GM18505 (cell line): Measurements from ENCODE around the gene CAMK1D.
"Not testable (repeated sequence)": the region's sequence is repeated elsewhere in the genome, so short reads cannot be mapped to it uniquely, and the experiment has no call there.

ENCODE experiments used
- ATAC-seq: cut with Tn5 transposase; IDR thresholded peaks from one replicate; pipeline ENCODE4 v1.9.1; 2021; ENCODE audit not compliant: unreplicated experiment
- POLR2A ChIP-seq: IDR thresholded peaks from 4 replicates; pipeline ENCODE4 v1.6.1; 2011; ENCODE audit warnings: borderline replicate concordance; ENCODE audit not compliant: insufficient read depth, insufficient read length; ENCODE audit errors: extremely low read depth

Gene CAMK1D

GRCh38 chr10:12488626-12489025 lies 139.3 kb downstream of the CAMK1D start:
- TF ChIP-seq POLR2A: no peak
- no peak for ATAC-seq

DNA sequence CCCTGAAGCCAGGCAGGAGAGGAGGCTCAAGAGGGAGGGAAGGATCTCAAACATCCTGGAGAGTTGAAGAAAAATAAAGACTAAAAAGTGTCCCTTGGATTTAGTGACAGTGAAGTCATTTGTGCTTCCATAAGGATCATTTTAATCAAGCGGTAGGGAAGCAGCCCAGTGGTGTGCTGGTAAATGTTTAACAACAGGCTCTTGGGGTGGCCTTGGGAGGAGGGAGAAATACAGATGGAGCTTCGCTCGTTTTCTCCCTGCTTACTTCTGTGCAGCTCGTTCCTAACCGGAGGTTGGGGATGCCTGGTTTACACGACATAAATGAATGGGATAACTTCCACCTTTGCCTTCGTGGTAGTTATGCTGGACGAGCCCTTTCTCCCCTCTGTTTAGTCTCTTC lies 140.0 kb downstream of the CAMK1D start:
- no peak for TF ChIP-seq POLR2A
- no peak for ATAC-seq

- no peak for TF ChIP-seq POLR2A
- ATAC-seq: no peak
Measured at GRCh38 chr10:12489806-12490205, 140.5 kb downstream of the CAMK1D start.

GRCh38 chr10:12490963-12491362 lies 141.6 kb downstream of the CAMK1D start:
- TF ChIP-seq POLR2A: no peak
- ATAC-seq: no peak

GRCh38 chr10:12491491-12491890 lies 142.1 kb downstream of the CAMK1D start:
- no peak for TF ChIP-seq POLR2A
- no peak for ATAC-seq

- no peak for ATAC-seq
- no peak for TF ChIP-seq POLR2A
Measured at GRCh38 chr10:12492016-12492415, 142.7 kb downstream of the CAMK1D start.

- ATAC-seq: not testable (repeated sequence)
Measured at GRCh38 chr10:12497046-12497445, 147.7 kb downstream of the CAMK1D start.

DNA sequence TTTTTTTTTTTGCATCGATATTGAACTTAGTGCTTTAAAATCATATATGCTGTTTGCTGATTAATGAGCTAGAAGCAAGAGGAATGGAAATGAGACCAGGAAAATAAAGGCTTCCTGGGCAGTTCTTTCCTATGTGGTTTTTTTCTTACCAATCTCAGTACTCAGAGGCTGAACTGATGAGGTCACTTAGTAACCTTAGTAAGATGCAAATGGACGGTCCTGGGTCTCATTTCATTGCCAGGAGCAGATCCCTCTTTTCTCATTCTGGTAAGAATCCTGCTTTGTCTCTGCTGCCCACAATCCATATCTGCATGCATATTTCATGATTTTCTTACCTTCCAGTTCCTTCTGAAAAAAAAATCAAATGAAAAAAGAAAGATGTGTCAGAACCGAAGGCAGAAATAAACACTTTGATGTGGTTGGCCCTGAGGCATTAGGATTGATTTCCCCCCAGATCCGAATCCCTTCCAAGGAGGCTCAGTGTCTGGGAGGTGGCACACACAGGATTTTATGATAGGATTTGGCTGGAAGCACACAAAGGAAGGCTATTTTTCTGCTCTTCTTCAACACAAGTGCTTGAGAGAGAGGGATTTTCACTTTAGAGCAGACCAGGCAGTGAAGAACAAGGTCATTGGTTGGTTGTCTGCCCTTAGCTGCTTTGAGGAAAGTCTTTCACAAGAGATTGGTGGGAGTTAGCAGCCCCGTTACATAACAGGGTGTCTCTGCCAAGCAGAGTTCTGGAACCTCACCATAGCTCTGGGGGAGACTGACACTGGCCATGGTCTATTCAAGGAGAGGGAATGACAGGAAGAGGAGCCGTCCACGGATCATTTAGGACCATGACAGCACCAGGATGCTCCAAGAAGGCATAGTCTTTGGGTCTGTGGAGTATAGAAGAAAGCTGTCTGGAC lies 150.0 kb downstream of the CAMK1D start:
- ATAC-seq: no peak
- no peak for TF ChIP-seq POLR2A

GRCh38 chr10:12500381-12501303 lies 151.3 kb downstream of the CAMK1D start:
- no peak for ATAC-seq
- no peak for TF ChIP-seq POLR2A

GRCh38 chr10:12501324-12501723 lies 152.0 kb downstream of the CAMK1D start:
- no peak for ATAC-seq
- TF ChIP-seq POLR2A: no peak

DNA sequence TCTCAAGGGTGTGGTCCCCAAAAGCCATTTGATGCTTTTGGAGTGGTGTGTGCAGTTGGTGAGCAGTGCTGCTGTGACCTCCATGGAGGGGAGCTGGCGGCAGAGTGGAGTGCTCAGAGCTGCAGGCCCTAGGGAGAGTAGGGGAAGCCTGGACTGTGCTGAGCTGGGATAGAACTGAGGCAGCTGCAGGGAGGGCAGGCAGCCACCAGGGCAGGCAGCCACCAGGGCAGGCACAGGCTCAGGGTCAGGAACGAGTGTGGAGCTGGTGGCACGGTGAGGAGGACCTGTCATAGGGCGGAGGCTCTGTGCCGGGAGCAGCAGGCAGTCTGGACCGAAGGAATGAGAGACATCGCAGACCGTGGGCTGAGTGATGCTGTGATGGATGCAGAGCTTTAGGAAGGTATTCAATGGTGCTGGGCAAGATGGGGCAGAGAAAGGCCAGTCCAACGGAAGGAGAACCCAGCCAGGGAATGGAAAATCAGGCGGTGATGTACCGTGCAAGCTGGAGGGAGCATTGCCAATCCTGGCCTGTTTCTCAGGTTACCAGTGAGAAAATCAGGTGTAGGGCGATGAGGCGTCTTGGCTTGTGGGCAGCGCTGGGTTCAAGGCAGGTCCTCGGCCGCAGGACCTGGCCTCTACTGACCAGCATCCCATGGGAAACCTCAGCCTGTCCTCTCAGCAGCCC lies 152.6 kb downstream of the CAMK1D start:
- no peak for ATAC-seq
- TF ChIP-seq POLR2A: no peak

- no peak for TF ChIP-seq POLR2A
- no peak for ATAC-seq
Measured at GRCh38 chr10:12502526-12503274, 153.4 kb downstream of the CAMK1D start.
